Measurements from ENCODE around the gene STUB1. TPM values are rescaled to one million over a fixed set of nuclear protein-coding genes. Genes with fewer than 3 reads are reported as not detected.

Gene STUB1
- total RNA-seq, 4 donors from 2014 or later, result 51.9 to 190 (median 134) TPM

DNA sequence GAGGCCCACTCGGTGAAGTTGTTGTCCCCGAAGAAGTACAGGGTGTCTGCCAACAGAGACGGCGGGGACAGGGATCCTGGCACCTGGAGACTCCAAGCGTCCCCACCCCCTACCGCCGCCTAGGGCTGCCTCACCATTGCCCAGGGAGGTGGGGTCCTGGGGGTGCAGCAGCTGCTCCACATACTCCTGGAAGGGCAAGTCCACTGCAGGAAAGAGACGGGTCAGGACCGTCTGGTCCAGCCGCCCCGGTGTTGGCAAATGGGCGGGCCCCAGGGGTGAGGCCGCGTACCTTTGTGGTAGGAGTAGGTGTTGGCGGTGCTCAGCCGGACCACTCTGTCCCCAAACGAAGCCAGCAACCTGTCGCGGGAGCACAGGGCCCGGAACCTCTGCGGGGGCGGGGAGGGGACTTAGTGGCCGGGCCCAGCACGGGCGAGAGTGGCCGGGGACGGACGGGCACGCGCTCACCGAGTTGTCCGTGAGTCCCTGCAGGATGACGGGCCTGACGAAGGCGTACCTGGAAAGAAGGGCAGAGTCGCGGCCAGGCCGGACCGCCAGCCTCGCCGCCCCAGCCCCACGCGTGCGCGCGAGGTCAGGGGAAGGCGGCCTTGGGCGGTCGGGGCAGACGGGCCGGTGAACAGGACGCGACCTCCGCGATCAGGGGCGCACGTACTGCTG is 3.3 kb downstream of the STUB1 start:
- H3K27me3 ChIP-seq, result no peaks in the 10 kb centered on the region
- no peak for DNase-seq
- intact Hi-C loops (cut with DNase I; ENCODE audit: low total_unique reads), result no loop called here
- H3K27ac ChIP-seq, result peak overlapping the region; percentile 78 to 94 (median 83)
- peaks cover 0 to 9% (median 0%) of the 10 kb centered on the region in 4 donors for H3K36me3 ChIP-seq
- TF ChIP-seq POLR2AphosphoS5 (IDR thresholded peaks at IDR 0.05), result peak in 2 of 3 donors; percentile 14 to 20
- TF ChIP-seq, protein P1, sequence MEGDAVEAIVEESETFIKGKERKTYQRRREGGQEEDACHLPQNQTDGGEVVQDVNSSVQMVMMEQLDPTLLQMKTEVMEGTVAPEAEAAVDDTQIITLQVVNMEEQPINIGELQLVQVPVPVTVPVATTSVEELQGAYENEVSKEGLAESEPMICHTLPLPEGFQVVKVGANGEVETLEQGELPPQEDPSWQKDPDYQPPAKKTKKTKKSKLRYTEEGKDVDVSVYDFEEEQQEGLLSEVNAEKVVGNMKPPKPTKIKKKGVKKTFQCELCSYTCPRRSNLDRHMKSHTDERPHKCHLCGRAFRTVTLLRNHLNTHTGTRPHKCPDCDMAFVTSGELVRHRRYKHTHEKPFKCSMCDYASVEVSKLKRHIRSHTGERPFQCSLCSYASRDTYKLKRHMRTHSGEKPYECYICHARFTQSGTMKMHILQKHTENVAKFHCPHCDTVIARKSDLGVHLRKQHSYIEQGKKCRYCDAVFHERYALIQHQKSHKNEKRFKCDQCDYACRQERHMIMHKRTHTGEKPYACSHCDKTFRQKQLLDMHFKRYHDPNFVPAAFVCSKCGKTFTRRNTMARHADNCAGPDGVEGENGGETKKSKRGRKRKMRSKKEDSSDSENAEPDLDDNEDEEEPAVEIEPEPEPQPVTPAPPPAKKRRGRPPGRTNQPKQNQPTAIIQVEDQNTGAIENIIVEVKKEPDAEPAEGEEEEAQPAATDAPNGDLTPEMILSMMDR (IDR thresholded peaks at IDR 0.05), result no peak
- TF ChIP-seq POLR2A (IDR thresholded peaks at IDR 0.05), result peak; percentile 16
- H3K4me1 ChIP-seq, result peaks cover 34 to 55% (median 47%) of the 10 kb centered on the region in 4 donors
- WGBS, 2 donors (ENCODE audit: low coverage in 1 of 2), result 16% methylated on average over 34 of the region's 57 CpGs; no CpG with 5 or more reads in 1 of the 2 donors
- in situ Hi-C loops (cut with MboI; ENCODE audit: low pct_ligation_motif_present in 1 of 4, low pct_unique_long_range_greater_than_20kb in 1 of 4, low sequenced_read_pairs in 3 of 4), result no loop called here
- H3K9me3 ChIP-seq, result no peaks in the 10 kb centered on the region
- H3K4me3 ChIP-seq, result peak overlapping the region; percentile 55 to 76 (median 62)

DNA sequence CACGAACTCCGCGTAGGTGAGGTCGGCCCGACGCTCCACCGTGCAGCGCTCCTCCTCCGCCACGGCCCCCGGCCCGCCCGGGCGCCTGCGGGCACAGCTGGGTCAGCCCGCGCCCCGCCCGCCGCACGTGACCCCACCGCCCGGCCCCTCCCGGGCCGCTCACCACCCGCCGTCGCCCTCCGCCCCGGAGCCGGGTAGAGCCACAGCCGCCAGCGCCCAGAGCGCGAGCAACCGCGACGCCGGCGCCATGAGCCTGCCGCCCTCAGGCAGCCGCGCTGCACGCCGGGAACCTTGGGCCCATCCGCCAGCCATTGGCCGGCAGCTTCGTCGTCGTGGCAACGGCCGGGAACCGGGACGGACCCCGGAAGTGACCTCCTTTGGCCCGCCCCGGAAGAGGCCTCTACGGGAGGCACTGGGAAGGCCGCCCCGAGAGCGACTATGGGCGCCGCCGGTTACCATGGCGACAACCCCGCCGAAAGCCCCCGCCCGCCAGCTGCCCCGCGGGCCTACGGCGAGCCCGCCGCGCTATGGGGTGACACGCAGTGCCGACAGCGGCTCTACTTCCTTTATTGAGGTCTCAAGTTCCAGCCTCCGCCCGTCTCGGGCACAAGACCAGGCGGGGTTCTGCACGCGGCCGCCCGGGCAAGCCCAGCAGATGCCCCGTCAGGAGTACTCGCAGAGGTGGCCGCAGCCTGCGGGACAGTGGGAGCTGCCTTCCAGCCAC is 4.0 kb downstream of the STUB1 start, which contains the start of gene JMJD8:
Gene JMJD8, minus strand, starts transcription at position 264 of the 724 bp plus-strand sequence. Its CDS starts 15 bp downstream, at position 249.
- no peaks in the 10 kb centered on the region for H3K27me3 ChIP-seq
- in situ Hi-C loops (cut with MboI; ENCODE audit: low pct_ligation_motif_present in 1 of 4, low pct_unique_long_range_greater_than_20kb in 1 of 4, low sequenced_read_pairs in 3 of 4), result no loop called here
- H3K27ac ChIP-seq, result peak within 1 kb of the TSS; percentile 78 to 94 (median 83)
- peaks cover 36 to 52% (median 48%) of the 10 kb centered on the region in 4 donors for H3K4me1 ChIP-seq
- 0% methylated on average over 29 of the region's 91 CpGs; no CpG with 5 or more reads in 1 of the 2 donors for WGBS, 2 donors (ENCODE audit: low coverage in 1 of 2)
- no peaks in the 10 kb centered on the region for H3K9me3 ChIP-seq
- H3K36me3 ChIP-seq, result peaks cover 0 to 9% (median 0%) of the 10 kb centered on the region in 4 donors
- peak; percentile 98 for DNase-seq
- intact Hi-C loops (cut with DNase I; ENCODE audit: low total_unique reads), result no loop called here
- no peak for TF ChIP-seq EP300 (IDR thresholded peaks at IDR 0.05; ENCODE audit: low read depth)
- peak; percentile 51 for TF ChIP-seq POLR2A (IDR thresholded peaks at IDR 0.05)
- TF ChIP-seq, protein P1 (IDR thresholded peaks at IDR 0.05), result no peak
- peak; percentile 65 to 88 (median 83) for TF ChIP-seq POLR2AphosphoS5 (IDR thresholded peaks at IDR 0.05)
- peak within 1 kb of the TSS; percentile 55 to 90 (median 62) for H3K4me3 ChIP-seq

DNA sequence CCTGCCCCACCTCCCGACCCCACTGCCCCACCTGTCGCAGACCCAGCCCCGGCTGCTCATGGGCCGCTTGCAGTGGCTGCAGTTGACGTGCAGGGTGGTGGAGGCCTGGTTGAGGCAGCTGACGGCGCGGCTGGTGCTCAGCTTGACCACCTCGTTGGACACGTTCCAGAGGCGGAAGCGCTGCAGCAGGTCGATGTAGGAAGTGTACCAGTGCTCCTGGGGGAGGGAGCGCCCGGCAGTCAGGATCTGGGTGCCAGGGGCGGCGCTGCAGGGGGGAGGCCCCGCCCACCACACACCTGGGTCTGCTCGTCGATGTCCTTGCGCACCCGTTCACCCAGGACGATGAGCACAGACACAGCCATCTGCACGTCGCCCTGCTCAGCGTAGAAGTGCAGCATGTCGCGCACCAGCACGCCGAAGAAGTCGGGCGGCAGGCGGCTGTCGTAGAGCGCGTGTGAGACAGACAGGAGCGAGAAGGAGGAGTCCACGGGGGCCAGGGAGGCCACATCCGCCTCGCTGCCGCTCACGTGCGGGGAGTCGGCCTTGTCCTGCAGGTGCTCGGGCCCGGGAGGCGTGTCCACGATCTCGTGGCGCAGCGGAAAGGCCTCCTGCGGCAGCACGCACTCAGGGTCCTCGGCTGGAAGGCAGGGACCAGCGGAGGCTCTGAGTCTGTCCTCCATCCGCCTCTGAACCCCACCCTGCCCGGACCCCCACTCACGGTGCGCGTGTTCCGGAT is 4.9 kb downstream of the STUB1 start:
- Histone ChIP-seq H3K27me3 (no peaks in the 10 kb centered on the region), H3K9me3 (no peaks in the 10 kb centered on the region), H3K36me3 (peaks cover 0 to 9% (median 0%) of the 10 kb centered on the region in 4 donors), H3K4me1 (peaks cover 42 to 57% (median 51%) of the 10 kb centered on the region in 4 donors), H3K4me3 (peak overlapping the region; percentile 55 to 90 (median 62)), H3K27ac (peak overlapping the region; percentile 78 to 94 (median 83))
- DNase-seq, result no peak
- TF ChIP-seq EP300 (IDR thresholded peaks at IDR 0.05; ENCODE audit: low read depth) (no peak), POLR2A (IDR thresholded peaks at IDR 0.05) (no peak), POLR2AphosphoS5 (IDR thresholded peaks at IDR 0.05) (no peak)
- TF ChIP-seq, protein P1 (IDR thresholded peaks at IDR 0.05), result no peak
- in situ Hi-C loops (cut with MboI; ENCODE audit: low pct_ligation_motif_present in 1 of 4, low pct_unique_long_range_greater_than_20kb in 1 of 4, low sequenced_read_pairs in 3 of 4), result no loop called here
- intact Hi-C loops (cut with DNase I; ENCODE audit: low total_unique reads), result no loop called here
- 91% methylated on average over 52 of the region's 61 CpGs; no CpG with 5 or more reads in 1 of the 2 donors for WGBS, 2 donors (ENCODE audit: low coverage in 1 of 2)

Data from transverse colon (tissue), 4 donors.